Upper lobe of right lung (tissue), 1 donor: ENCODE data around the gene OCRL. TPM values are rescaled to one million over a fixed set of nuclear protein-coding genes. Genes with fewer than 3 reads are reported as not detected.
A peak's percentile ranks its signal among the peaks of the same experiment; 100 is the strongest.

ENCODE experiments used
- ATAC-seq: fragments of 200-7000 bp; cut with Tn5 transposase; one replicate; pipeline ENCODE4 v1.9.1; 2020; ENCODE audit warnings: mild to moderate bottlenecking, moderate library complexity
- DNase-seq: peaks from one replicate; pipeline ENCODE4 v3.0.0-alpha.2; 2020
- H3K27ac ChIP-seq: fragments of 200-600 bp; one replicate; pipeline ENCODE4 v1.8.0; 2022
- H3K27me3 ChIP-seq: fragments of 200-600 bp; one replicate; pipeline ENCODE4 v1.8.0; 2022; ENCODE audit warnings: mild to moderate bottlenecking
- H3K36me3 ChIP-seq: fragments of 200-600 bp; one replicate; pipeline ENCODE4 v1.8.0; 2022
- H3K4me1 ChIP-seq: fragments of 200-600 bp; one replicate; pipeline ENCODE4 v1.8.0; 2022
- H3K4me3 ChIP-seq: fragments of 200-600 bp; one replicate; pipeline ENCODE4 v1.8.0; 2022; ENCODE audit warnings: mild to moderate bottlenecking
- H3K9me3 ChIP-seq: fragments of 200-600 bp; one replicate; pipeline ENCODE4 v1.8.0; 2022
- intact Hi-C: fragments of 100-400 bp; cut with DNase I; formaldehyde crosslinking; loops from one replicate; pipeline ENCODE4 v1.11.0; 2022
- total RNA-seq: library from RNA; stranded (reverse); fragmentation: NEBNext Ultra II Directional; extraction: Animal tissue kit (Norgen Biotek cat#: 25700); gene quantifications from one replicate; pipeline ENCODE4 v1.2.1, GENCODE V29; 2021
- TF ChIP-seq, protein P1 (sequence below): fragments of 200-600 bp; IDR thresholded peaks from one replicate; pipeline ENCODE4 v1.8.0; 2022; ENCODE audit warnings: antibody characterized with exemption
- donor health status: DM: no; HTN: yes; CAD: no; lungs with severe emphysema.

Gene OCRL
- total RNA-seq, 1 donor from 2014 or later, result 20.5 TPM

DNA sequence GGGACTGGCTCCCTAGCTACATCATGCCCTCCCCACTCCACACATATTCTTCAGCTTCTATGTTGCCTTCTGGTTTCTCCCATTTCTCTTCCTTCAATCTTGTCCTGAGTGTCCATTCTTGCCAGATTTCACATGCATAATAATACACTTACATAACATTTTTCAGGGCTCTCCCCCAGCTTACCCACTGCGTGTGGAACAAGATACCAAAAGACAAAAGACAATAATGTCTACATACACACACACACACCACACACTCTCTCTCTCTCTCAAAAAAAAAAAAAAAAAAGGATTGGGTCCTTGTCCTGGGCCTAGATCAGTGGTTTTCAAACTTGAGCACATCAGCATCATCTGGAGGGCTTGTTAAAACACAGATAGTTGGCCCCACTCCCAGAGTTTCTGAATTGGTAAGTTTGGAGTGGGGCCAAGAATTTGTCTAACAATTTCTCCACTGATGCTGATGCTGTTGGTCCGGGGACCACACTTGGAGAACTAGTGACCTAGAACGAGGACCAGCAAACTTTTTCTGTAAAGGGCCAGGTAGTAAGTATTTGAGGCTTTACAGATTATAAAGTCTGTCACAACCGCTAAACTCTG lies 10.3 kb upstream of the OCRL start:
- no peak for DNase-seq
- no peak for ATAC-seq
- H3K27ac ChIP-seq, result no peak overlapping the region
- H3K4me3 ChIP-seq, result no peak overlapping the region
- no peaks in the 10 kb centered on the region for H3K27me3 ChIP-seq
- H3K9me3 ChIP-seq, result no peaks in the 10 kb centered on the region
- no peaks in the 10 kb centered on the region for H3K36me3 ChIP-seq
- no peaks in the 10 kb centered on the region for H3K4me1 ChIP-seq
- intact Hi-C loops, result no loop called here
- TF ChIP-seq, protein P1, sequence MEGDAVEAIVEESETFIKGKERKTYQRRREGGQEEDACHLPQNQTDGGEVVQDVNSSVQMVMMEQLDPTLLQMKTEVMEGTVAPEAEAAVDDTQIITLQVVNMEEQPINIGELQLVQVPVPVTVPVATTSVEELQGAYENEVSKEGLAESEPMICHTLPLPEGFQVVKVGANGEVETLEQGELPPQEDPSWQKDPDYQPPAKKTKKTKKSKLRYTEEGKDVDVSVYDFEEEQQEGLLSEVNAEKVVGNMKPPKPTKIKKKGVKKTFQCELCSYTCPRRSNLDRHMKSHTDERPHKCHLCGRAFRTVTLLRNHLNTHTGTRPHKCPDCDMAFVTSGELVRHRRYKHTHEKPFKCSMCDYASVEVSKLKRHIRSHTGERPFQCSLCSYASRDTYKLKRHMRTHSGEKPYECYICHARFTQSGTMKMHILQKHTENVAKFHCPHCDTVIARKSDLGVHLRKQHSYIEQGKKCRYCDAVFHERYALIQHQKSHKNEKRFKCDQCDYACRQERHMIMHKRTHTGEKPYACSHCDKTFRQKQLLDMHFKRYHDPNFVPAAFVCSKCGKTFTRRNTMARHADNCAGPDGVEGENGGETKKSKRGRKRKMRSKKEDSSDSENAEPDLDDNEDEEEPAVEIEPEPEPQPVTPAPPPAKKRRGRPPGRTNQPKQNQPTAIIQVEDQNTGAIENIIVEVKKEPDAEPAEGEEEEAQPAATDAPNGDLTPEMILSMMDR, result no peak

DNA sequence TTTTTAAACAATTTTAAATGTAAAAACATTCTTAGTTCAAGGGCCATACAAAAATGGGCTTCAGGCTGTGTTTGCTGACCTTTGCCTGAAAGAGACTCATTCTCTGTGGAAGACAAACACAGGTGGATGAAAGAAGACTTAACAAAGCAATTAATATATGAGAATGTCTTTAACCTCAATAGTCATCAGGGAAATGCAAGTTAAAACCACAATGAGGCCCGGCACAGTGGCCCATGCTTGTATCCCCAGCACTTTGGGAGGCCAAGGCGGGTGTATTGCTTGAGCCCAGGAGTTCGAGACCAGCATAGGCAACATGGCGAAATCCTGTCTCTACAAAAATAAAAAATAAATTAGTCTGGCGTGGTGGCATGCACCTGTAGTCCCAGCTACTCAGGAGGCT lies 9.6 kb upstream of the OCRL start:
- no peaks in the 10 kb centered on the region for H3K36me3 ChIP-seq
- intact Hi-C loops, result no loop called here
- H3K27me3 ChIP-seq, result no peaks in the 10 kb centered on the region
- ATAC-seq (no peak), DNase-seq (no peak)
- no peak overlapping the region for H3K27ac ChIP-seq
- TF ChIP-seq, protein P1, result no peak
- no peaks in the 10 kb centered on the region for H3K4me1 ChIP-seq
- no peak overlapping the region for H3K4me3 ChIP-seq
- no peaks in the 10 kb centered on the region for H3K9me3 ChIP-seq

DNA sequence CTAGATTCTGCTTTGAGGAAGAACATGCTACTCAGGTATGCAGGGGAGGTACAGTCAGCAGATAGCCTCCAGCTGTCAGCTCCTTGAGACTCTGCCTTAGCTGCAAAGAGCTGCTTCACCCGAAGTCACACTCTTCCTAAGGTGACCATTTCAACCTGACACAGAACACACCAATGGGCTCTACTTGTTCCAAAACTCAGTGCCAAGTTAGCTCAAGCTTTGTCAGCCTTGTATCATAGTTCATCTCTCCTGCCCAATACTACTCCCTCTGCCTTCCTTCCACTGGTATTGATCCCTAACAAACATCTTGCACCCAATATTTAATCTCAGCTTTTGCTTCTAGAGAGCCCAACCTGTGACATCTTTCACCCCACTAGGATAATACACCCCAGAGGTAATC lies 8.9 kb upstream of the OCRL start:
- intact Hi-C loops, result no loop called here
- no peaks in the 10 kb centered on the region for H3K9me3 ChIP-seq
- no peak overlapping the region for H3K27ac ChIP-seq
- no peak for ATAC-seq
- no peak for DNase-seq
- no peaks in the 10 kb centered on the region for H3K27me3 ChIP-seq
- TF ChIP-seq, protein P1, result no peak
- H3K36me3 ChIP-seq, result no peaks in the 10 kb centered on the region
- H3K4me3 ChIP-seq, result no peak overlapping the region
- no peaks in the 10 kb centered on the region for H3K4me1 ChIP-seq

DNA sequence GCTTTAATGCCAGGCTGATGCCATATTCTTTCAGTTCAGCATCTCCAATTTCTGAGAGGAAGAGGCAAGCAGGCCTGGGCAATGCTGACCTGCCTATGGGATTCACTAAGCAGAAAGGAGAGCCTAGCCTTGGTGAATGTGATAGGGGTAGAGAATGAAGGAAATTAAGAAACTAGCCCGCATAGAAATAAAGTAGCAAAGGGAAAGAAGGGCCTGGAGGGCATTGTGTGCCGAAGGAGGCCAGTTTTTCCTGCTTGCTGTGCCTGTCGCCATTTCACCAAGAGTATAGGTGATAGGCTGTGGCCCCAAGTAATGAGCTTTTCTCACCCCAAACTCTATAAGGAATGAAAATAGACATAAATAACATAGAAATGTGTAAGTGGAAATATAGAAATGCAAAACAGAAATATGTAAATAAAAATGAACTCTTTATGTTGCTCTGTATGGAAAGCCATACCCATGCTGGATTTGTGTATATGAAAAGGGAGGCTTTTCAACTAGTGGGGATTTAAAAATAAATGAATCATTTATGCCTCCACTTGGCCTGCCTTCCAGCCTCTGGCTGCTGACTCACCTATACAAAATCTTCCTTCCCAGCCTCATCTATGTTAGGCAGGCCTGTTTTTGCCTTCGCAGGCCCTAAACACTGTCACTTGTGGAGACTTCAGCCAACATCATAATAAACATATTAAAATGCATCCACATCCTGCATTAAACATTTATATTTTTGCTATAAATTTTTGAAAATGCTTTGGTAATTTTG lies 5.1 kb upstream of the OCRL start:
- no peak overlapping the region for H3K4me3 ChIP-seq
- DNase-seq (no peak), ATAC-seq (no peak)
- no peaks in the 10 kb centered on the region for H3K4me1 ChIP-seq
- intact Hi-C loops, result no loop called here
- no peaks in the 10 kb centered on the region for H3K36me3 ChIP-seq
- H3K9me3 ChIP-seq, result no peaks in the 10 kb centered on the region
- H3K27ac ChIP-seq, result no peak overlapping the region
- no peaks in the 10 kb centered on the region for H3K27me3 ChIP-seq
- TF ChIP-seq, protein P1, result no peak

DNA sequence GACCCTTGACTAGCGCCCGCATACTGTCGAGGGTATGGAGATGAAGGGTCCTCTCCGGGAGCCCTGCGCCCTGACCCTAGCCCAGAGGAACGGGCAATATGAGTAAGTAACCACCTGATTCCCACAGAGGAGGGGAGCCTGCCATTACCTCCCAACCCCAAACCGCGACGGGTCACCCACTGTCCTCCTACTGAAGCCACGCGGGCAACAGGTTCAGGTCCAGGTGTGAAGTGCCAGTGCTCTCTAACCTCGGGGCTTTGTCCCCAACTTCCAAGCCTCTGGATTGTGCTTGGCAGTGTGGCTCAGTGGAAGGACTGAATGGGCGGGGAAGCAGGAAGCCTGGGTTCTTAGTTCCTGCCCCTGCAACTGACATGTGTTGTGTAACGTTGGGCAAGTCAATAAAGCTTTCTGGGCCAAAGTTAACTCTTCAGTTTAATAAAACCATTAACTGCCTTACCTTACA lies 694 bp downstream of the OCRL start:
- Histone ChIP-seq H3K27ac (peak overlapping the region; percentile 73), H3K27me3 (no peaks in the 10 kb centered on the region), H3K9me3 (no peaks in the 10 kb centered on the region), H3K4me3 (peak overlapping the region; percentile 62), H3K36me3 (no peaks in the 10 kb centered on the region), H3K4me1 (no peaks in the 10 kb centered on the region)
- peak; percentile 78 for ATAC-seq
- TF ChIP-seq, protein P1, result no peak
- DNase-seq, result peak; percentile 59
- intact Hi-C loops, result no loop called here
